Ectodermal cell (in vitro differentiated cells): ENCODE measurements around the gene ZFAND3.

ENCODE experiments used
- H3K27ac ChIP-seq: 2 replicates; pipeline ENCODE4 v1.7.0; 2013; ENCODE audit warnings: mild to moderate bottlenecking, low read depth, low read length; ENCODE audit not compliant: insufficient read depth, poor library complexity, severe bottlenecking
- H3K27me3 ChIP-seq: 2 replicates; pipeline ENCODE4 v1.7.0; 2013; ENCODE audit warnings: mild to moderate bottlenecking, low read length; ENCODE audit not compliant: insufficient read depth, control insufficient read depth, poor library complexity, severe bottlenecking
- H3K36me3 ChIP-seq: one replicate; pipeline ENCODE4 v1.7.0; 2013; ENCODE audit warnings: low read length; ENCODE audit not compliant: control insufficient read depth, insufficient read depth
- H3K4me1 ChIP-seq: one replicate; pipeline ENCODE4 v1.7.0; 2013; ENCODE audit warnings: low read length; ENCODE audit not compliant: control insufficient read depth, insufficient read depth
- H3K4me3 ChIP-seq: 2 replicates; pipeline ENCODE4 v1.7.0; 2013; ENCODE audit warnings: low read depth, low read length, control low read depth; ENCODE audit not compliant: insufficient read depth
- H3K9me3 ChIP-seq: 2 replicates; pipeline ENCODE4 v1.7.0; 2013; ENCODE audit warnings: mild to moderate bottlenecking, low read length, moderate library complexity; ENCODE audit not compliant: control insufficient read depth
- WGBS, 2 experiments: methylation state at CpG; one replicate each; pipeline ENCODE4 v1.1.7; 2013; ENCODE audit warnings: missing lambda C conversion rate in 2 of 2; 5-methylcytosine and 5-hydroxymethylcytosine counted together

Gene ZFAND3

GRCh38 chr6:37812841-37813240 is 6.7 kb upstream of the ZFAND3 start:
- H3K4me3 ChIP-seq, result no peak overlapping the region
- H3K27me3 ChIP-seq, result no peaks in the 10 kb centered on the region
- H3K27ac ChIP-seq, result no peak overlapping the region
- no peaks in the 10 kb centered on the region for H3K9me3 ChIP-seq
- H3K36me3 ChIP-seq, result no peaks in the 10 kb centered on the region
- 92 to 97% methylated on average over 1 of the region's 1 CpG for whole genome bisulfite sequencing, 2 experiments
- H3K4me1 ChIP-seq, result peaks cover 3% of the 10 kb centered on the region

- WGBS, 2 experiments, result 94 to 98% methylated on average over 4 to 6 of the region's 6 CpGs
- H3K36me3 ChIP-seq, result no peaks in the 10 kb centered on the region
- peaks cover 4% of the 10 kb centered on the region for H3K4me1 ChIP-seq
- H3K27me3 ChIP-seq, result no peaks in the 10 kb centered on the region
- H3K27ac ChIP-seq, result no peak overlapping the region
- H3K4me3 ChIP-seq, result no peak overlapping the region
- H3K9me3 ChIP-seq, result no peaks in the 10 kb centered on the region
These were observed 5.2 kb upstream of the ZFAND3 start for GRCh38 chr6:37814374-37814773.

- Histone ChIP-seq H3K4me3 (no peak overlapping the region), H3K27ac (no peak overlapping the region), H3K36me3 (no peaks in the 10 kb centered on the region), H3K9me3 (no peaks in the 10 kb centered on the region), H3K27me3 (no peaks in the 10 kb centered on the region), H3K4me1 (peaks cover 10% of the 10 kb centered on the region)
- WGBS, 2 experiments, result 78 to 82% methylated on average over 7 of the region's 7 CpGs
These were observed 2.7 kb upstream of the ZFAND3 start for GRCh38 chr6:37816599-37817375.

GRCh38 chr6:37818536-37819176 is 871 bp upstream of the ZFAND3 start:
- Histone ChIP-seq H3K36me3 (no peaks in the 10 kb centered on the region), H3K27ac (peak overlapping the region; percentile 97), H3K4me3 (peak overlapping the region; percentile 74), H3K27me3 (no peaks in the 10 kb centered on the region), H3K9me3 (no peaks in the 10 kb centered on the region), H3K4me1 (peaks cover 19% of the 10 kb centered on the region)
- 0% methylated on average over 27 of the region's 27 CpGs for whole genome bisulfite sequencing, 2 experiments

GRCh38 chr6:37819802-37820717 is 533 bp downstream of the ZFAND3 start:
- Histone ChIP-seq H3K9me3 (no peaks in the 10 kb centered on the region), H3K4me1 (peaks cover 19% of the 10 kb centered on the region), H3K27me3 (no peaks in the 10 kb centered on the region), H3K4me3 (peak overlapping the region; percentile 74), H3K36me3 (no peaks in the 10 kb centered on the region), H3K27ac (peak overlapping the region; percentile 97)
- WGBS, 2 experiments, result 0% methylated on average over 67 to 71 of the region's 71 CpGs

- 50 to 63% methylated on average over 2 to 3 of the region's 3 CpGs for WGBS, 2 experiments
- Histone ChIP-seq H3K27me3 (no peaks in the 10 kb centered on the region), H3K36me3 (no peaks in the 10 kb centered on the region), H3K27ac (no peak overlapping the region), H3K4me1 (peaks cover 19% of the 10 kb centered on the region), H3K9me3 (no peaks in the 10 kb centered on the region), H3K4me3 (peak overlapping the region; percentile 74)
These were observed 1.2 kb downstream of the ZFAND3 start for GRCh38 chr6:37820718-37821079.

GRCh38 chr6:37821446-37821845 is 1.9 kb downstream of the ZFAND3 start:
- peaks cover 19% of the 10 kb centered on the region for H3K4me1 ChIP-seq
- no peaks in the 10 kb centered on the region for H3K27me3 ChIP-seq
- H3K4me3 ChIP-seq, result no peak overlapping the region
- no peaks in the 10 kb centered on the region for H3K9me3 ChIP-seq
- H3K36me3 ChIP-seq, result no peaks in the 10 kb centered on the region
- 92 to 94% methylated on average over 7 of the region's 7 CpGs for WGBS, 2 experiments
- H3K27ac ChIP-seq, result no peak overlapping the region

GRCh38 chr6:37822851-37823682 is 3.5 kb downstream of the ZFAND3 start:
- H3K36me3 ChIP-seq, result no peaks in the 10 kb centered on the region
- WGBS, 2 experiments, result 63 to 66% methylated on average over 12 of the region's 12 CpGs
- no peaks in the 10 kb centered on the region for H3K9me3 ChIP-seq
- no peak overlapping the region for H3K4me3 ChIP-seq
- no peaks in the 10 kb centered on the region for H3K27me3 ChIP-seq
- peaks cover 15% of the 10 kb centered on the region for H3K4me1 ChIP-seq
- H3K27ac ChIP-seq, result peak overlapping the region; percentile 44

GRCh38 chr6:37824170-37824569 is 4.6 kb downstream of the ZFAND3 start:
- no peaks in the 10 kb centered on the region for H3K27me3 ChIP-seq
- no peaks in the 10 kb centered on the region for H3K9me3 ChIP-seq
- H3K27ac ChIP-seq, result no peak overlapping the region
- H3K4me1 ChIP-seq, result peaks cover 15% of the 10 kb centered on the region
- no peaks in the 10 kb centered on the region for H3K36me3 ChIP-seq
- no peak overlapping the region for H3K4me3 ChIP-seq
- WGBS, 2 experiments, result 91% methylated on average over 1 to 2 of the region's 3 CpGs
